Lower leg skin (tissue), 3 donors: Measurements from ENCODE around the gene MIAT.

Experiments
- POLR2A ChIP-seq, 2 donors: fragments of 450-650 bp; IDR thresholded peaks; one replicate each; pipeline ENCODE4 v1.6.1; 2016 to 2017; ENCODE audit warnings: antibody characterized with exemption in 2 of 2, mild to moderate bottlenecking in 1 of 2, moderate library complexity in 1 of 2
- TF ChIP-seq, protein P1 (sequence below), 3 donors: fragments of 450-650 bp; IDR thresholded peaks; one replicate each; pipeline ENCODE4 v1.5.1; 2016; ENCODE audit warnings: antibody characterized with exemption in 3 of 3, mild to moderate bottlenecking in 3 of 3, moderate library complexity in 2 of 3

DNA sequence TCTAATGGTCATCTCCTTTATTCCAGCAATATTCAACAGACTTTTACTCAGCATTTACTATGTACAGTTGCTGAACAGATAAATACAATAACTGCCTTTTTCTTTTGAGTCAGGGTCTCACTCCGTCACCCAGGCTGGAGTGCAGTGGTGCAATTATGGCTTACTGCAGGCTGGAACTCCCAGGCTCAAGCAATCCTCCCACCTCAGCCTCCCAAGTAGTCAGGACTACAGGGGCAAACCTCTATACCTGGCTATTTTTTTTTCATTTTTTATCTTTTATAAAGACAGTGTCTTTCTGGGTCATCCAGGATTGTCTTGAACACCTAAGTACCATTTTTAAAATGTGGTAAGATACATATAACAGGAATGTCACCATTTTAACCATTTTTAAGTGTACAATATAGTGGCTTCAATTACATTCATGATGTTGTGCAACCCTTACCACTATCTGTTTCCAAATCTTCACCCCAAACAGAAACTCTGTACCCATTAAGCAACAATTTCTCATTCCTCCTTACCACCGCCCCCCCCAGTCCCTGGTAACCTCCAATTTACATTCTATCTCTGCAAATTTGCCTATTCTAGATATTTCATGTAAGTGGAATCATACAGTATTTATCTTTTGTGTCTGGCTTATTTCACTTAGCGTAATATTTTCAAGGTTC lies 67.8 kb downstream of the MIAT start:
- TF ChIP-seq, protein P1, sequence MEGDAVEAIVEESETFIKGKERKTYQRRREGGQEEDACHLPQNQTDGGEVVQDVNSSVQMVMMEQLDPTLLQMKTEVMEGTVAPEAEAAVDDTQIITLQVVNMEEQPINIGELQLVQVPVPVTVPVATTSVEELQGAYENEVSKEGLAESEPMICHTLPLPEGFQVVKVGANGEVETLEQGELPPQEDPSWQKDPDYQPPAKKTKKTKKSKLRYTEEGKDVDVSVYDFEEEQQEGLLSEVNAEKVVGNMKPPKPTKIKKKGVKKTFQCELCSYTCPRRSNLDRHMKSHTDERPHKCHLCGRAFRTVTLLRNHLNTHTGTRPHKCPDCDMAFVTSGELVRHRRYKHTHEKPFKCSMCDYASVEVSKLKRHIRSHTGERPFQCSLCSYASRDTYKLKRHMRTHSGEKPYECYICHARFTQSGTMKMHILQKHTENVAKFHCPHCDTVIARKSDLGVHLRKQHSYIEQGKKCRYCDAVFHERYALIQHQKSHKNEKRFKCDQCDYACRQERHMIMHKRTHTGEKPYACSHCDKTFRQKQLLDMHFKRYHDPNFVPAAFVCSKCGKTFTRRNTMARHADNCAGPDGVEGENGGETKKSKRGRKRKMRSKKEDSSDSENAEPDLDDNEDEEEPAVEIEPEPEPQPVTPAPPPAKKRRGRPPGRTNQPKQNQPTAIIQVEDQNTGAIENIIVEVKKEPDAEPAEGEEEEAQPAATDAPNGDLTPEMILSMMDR (IDR thresholded peaks at IDR 0.05) = no peak
- TF ChIP-seq POLR2A (IDR thresholded peaks at IDR 0.05) = no peak
